A172 (cell line): ENCODE results near the gene ACVR1B. TPM values are rescaled to one million over a fixed set of nuclear protein-coding genes. Genes with fewer than 3 reads are reported as not detected.
A peak's percentile ranks its signal among the peaks of the same experiment; 100 is the strongest.

ENCODE experiments used
- DNase-seq: peaks from one replicate; pipeline ENCODE4 v3.0.0-alpha.2; 2015; ENCODE audit warnings: low spot score
- total RNA-seq: library from RNA; depleted of rRNA; stranded (reverse); fragments of >200 nt; shearing (Covaris generic); gene quantifications from 2 replicates; pipeline ENCODE4 v1.2.3, GENCODE V29; 2014

The ACVR1B gene
- total RNA-seq, 1 experiment from 2014 or later: 6.9 TPM

- DNase-seq: no peak
These were observed 34.4 kb upstream of the ACVR1B start for GRCh38 chr12:51917041-51917590.

- no peak for DNase-seq
These were observed 33.6 kb upstream of the ACVR1B start for GRCh38 chr12:51917746-51918453.

GRCh38 chr12:51920046-51920445, 31.5 kb upstream of the ACVR1B start:
- DNase-seq: no peak

- DNase-seq: no peak
These were observed 30.3 kb upstream of the ACVR1B start for GRCh38 chr12:51921017-51921725.

GRCh38 chr12:51922146-51922545, 29.4 kb upstream of the ACVR1B start:
- no peak for DNase-seq

- peak; percentile 8 for DNase-seq
These were observed 28.6 kb upstream of the ACVR1B start for GRCh38 chr12:51922762-51923505.

GRCh38 chr12:51923506-51924365, 27.8 kb upstream of the ACVR1B start:
- no peak for DNase-seq

GRCh38 chr12:51924551-51925319, 26.8 kb upstream of the ACVR1B start:
- no peak for DNase-seq

- no peak for DNase-seq
These were observed 26.0 kb upstream of the ACVR1B start for GRCh38 chr12:51925346-51926063.

- no peak for DNase-seq
These were observed 25.4 kb upstream of the ACVR1B start for GRCh38 chr12:51926064-51926632.

- DNase-seq: no peak
These were observed 24.8 kb upstream of the ACVR1B start for GRCh38 chr12:51926718-51927117.

GRCh38 chr12:51932218-51933076, 19.1 kb upstream of the ACVR1B start:
- DNase-seq: no peak

- no peak for DNase-seq
These were observed 17.4 kb upstream of the ACVR1B start for GRCh38 chr12:51934080-51934479.

GRCh38 chr12:51937926-51938325, 13.6 kb upstream of the ACVR1B start:
- DNase-seq: no peak

- DNase-seq: no peak
These were observed 12.8 kb upstream of the ACVR1B start for GRCh38 chr12:51938726-51939125.

GRCh38 chr12:51941011-51941581, 10.4 kb upstream of the ACVR1B start:
- no peak for DNase-seq

- no peak for DNase-seq
These were observed 9.9 kb upstream of the ACVR1B start for GRCh38 chr12:51941604-51942003.

- DNase-seq: no peak
These were observed 9.4 kb upstream of the ACVR1B start for GRCh38 chr12:51942056-51942455.
